DMS79 treated with DMSO at 0.1 percent for 48 hours (cell line): Measurements from ENCODE around the gene S100P.
"Not testable (repeated sequence)": the region's sequence is repeated elsewhere in the genome, so short reads cannot be mapped to it uniquely, and the experiment has no call there.

ENCODE experiments used
- DNase-seq: peaks from one replicate; lab custom pipeline; 2025; lab: John Stamatoyannopoulos, UW

S100P gene

GRCh38 chr4:6724421-6725111 lies 30.9 kb downstream of the S100P start:
- DNase-seq, result no peak

- DNase-seq, result not testable (repeated sequence)
These were observed 31.8 kb downstream of the S100P start for GRCh38 chr4:6725427-6725961.

- DNase-seq, result no peak
These were observed 33.6 kb downstream of the S100P start for GRCh38 chr4:6727081-6727942.

- DNase-seq, result no peak
These were observed 34.2 kb downstream of the S100P start for GRCh38 chr4:6727943-6728250.

GRCh38 chr4:6728320-6729029 lies 34.8 kb downstream of the S100P start:
- DNase-seq, result no peak

GRCh38 chr4:6730603-6731317 lies 37.1 kb downstream of the S100P start:
- no peak for DNase-seq

- no peak for DNase-seq
These were observed 37.6 kb downstream of the S100P start for GRCh38 chr4:6731318-6731675.

- no peak for DNase-seq
These were observed 38.1 kb downstream of the S100P start for GRCh38 chr4:6731780-6732179.

- no peak for DNase-seq
These were observed 39.0 kb downstream of the S100P start for GRCh38 chr4:6732441-6733357.

GRCh38 chr4:6733358-6734164 lies 39.9 kb downstream of the S100P start:
- no peak for DNase-seq

- DNase-seq, result no peak
These were observed 40.6 kb downstream of the S100P start for GRCh38 chr4:6734165-6734786.

- DNase-seq, result no peak
These were observed 46.2 kb downstream of the S100P start for GRCh38 chr4:6739920-6740319.

- DNase-seq, result no peak
These were observed 46.7 kb downstream of the S100P start for GRCh38 chr4:6740347-6740746.

- DNase-seq, result no peak
These were observed 48.8 kb downstream of the S100P start for GRCh38 chr4:6742507-6742906.

- no peak for DNase-seq
These were observed 49.3 kb downstream of the S100P start for GRCh38 chr4:6742989-6743388.
